AML-193 (cell line): Measurements from ENCODE around the gene GMFB.

Experiments used
- DNase-seq, 2 experiments: peaks; one replicate each; lab custom pipeline; 2025; lab: John Stamatoyannopoulos, UW

The GMFB gene

GRCh38 chr14:54488646-54489317, at the start of gene GMFB:
Gene GMFB, minus strand, starts transcription at chr14:54488980. Its CDS starts 53 bp downstream, at chr14:54488927.
- DNase-seq = peak; percentile 82 to 84

- no peak for DNase-seq
Observed at GRCh38 chr14:54538055-54538454, 49.3 kb upstream of the GMFB start.

- DNase-seq = no peak
Observed at GRCh38 chr14:54537651-54538050, 48.9 kb upstream of the GMFB start.

- no peak for DNase-seq
Observed at GRCh38 chr14:54535646-54536045, 46.9 kb upstream of the GMFB start.

- DNase-seq = no peak
Observed at GRCh38 chr14:54535126-54535525, 46.3 kb upstream of the GMFB start.

DNA sequence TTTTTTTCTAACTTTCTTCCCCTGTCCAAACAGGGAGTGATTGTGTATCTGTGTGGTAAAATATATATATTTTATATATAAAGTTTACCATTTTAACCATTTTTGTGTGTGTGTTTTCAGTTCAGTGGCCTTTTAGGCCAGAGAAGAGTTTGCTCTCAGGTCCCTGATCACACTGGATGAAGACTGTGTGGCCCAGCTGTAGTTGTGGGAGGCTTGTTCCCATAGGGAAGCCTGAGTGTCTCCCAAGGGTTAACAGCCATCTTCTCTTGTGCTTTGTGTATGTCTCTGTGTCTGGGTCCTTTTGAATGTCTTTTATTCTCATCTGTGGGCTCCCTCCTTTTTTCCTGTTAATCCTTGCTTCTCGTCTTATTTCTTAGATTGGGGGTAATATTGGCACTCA, 44.3 kb upstream of the GMFB start:
- no peak for DNase-seq

DNA sequence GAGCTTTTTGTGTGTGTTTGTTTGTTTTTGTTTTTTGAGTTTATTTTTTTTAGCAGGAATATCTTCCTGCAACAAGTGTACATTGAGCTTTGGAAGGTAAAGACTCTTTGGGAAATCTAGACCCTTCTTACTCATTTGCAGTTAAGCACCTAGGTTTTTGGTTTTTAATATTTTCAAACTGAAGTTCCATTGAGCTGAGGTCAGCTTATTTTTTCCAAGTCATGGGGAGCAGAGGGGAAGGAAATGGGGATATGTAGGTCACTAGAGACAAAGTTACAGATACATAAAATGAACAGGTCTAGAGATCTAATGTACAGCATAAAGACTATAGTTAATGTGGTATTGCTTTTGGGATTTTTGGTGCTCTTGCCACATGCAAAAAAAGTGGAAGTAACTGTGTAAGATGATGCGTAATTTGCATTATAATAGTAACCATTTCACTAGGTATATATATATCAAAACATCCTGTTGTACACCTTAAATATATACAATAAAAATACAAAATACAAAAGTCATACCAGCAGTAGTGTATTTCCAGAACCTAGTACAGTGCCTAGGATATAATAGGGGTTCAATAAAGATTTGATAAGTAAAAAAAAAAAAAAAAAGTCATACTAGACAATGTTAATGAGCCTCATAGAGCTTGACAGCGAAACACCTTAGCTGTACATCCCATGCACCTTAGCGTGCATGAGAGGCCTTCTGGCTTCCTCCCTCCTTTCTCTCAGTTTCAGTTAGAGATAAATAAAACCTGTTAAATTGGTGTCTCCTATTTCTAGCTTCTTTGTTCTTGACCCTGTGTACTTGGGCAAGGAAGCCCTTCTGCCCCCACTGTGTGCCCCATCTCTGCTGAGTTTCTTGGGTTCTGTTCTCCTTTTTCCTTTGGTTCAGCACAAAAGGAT, 43.6 kb upstream of the GMFB start:
- no peak for DNase-seq

- DNase-seq = no peak
Observed at GRCh38 chr14:54529811-54530210, 41.0 kb upstream of the GMFB start.

GRCh38 chr14:54528973-54529372, 40.2 kb upstream of the GMFB start:
- DNase-seq = no peak

DNA sequence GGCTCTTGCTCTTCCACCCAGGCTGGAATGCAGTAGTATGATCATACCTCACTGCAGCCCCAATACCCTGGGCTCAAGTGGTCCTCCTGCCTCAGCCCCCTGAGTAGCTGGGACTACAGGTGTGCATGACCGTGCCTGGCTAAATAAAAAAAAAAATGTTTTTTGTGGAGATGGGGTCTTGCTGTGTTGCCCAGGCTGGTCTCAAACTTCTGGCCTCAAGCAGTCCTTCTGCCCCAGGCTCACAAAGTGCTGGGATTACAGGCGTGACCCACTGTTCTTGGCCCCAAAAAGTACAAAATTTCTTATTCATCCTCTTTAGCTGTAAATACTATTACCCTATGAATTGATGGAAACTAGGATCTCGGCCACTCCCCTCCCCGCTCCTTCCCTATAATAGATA, 35.6 kb upstream of the GMFB start:
- no peak for DNase-seq

DNA sequence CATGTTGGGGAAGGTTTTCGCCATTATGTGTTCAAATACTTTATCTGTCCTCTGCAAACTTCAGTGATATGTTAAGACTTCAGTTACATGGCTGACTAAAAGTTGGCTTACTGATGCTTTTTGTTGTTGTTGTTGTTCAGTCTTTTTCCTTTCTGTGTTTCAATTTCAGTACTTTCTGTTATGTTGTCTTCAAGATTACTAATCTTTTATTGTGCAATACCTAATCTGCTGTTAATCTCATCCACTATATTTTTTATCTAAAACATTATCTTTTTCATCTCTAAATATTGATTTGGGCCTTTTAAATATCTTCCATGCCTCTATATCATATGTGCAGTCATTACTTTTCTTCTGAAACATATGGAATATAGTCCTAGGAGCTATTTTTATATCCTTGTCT, 27.9 kb upstream of the GMFB start:
- no peak for DNase-seq

GRCh38 chr14:54515670-54516069, 26.9 kb upstream of the GMFB start:
- no peak for DNase-seq

GRCh38 chr14:54512393-54512792, 23.6 kb upstream of the GMFB start:
- DNase-seq = no peak

GRCh38 chr14:54509546-54510501, 21.0 kb upstream of the GMFB start, which contains the start of gene CGRRF1:
Gene CGRRF1, plus strand, starts transcription at chr14:54509906. Its CDS starts 54 bp downstream, at chr14:54509960.
- peak; percentile 95 to 96 for DNase-seq

GRCh38 chr14:54503486-54503885, 14.7 kb upstream of the GMFB start:
- DNase-seq = peak; percentile 13 to 24

- peak; percentile 28 to 62 for DNase-seq
Observed at GRCh38 chr14:54502602-54503001, 13.8 kb upstream of the GMFB start.

DNA sequence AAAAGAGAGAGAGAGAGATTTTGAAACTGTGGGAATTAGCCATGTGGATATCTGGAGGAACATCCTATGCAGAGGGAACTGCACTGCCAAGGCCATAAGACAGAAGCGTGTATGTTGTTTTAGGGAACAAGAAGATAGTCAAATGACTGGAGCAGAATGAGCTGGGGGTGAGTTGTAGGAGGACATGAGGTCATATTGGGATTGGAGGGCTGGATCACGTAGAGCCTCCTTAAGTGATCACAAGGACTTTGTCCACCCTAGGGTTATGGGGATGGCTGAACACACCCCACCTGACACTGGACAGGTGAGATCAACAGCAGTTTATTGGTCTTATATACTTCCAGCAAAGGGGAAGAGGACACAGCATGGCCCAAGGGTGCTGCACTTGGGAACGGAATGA, 12.7 kb upstream of the GMFB start:
- no peak for DNase-seq

- no peak for DNase-seq
Observed at GRCh38 chr14:54500744-54501143, 12.0 kb upstream of the GMFB start.

GRCh38 chr14:54498579-54498978, 9.8 kb upstream of the GMFB start:
- DNase-seq = no peak

GRCh38 chr14:54498095-54498531, 9.3 kb upstream of the GMFB start:
- no peak for DNase-seq

- DNase-seq = no peak
Observed at GRCh38 chr14:54497224-54497623, 8.4 kb upstream of the GMFB start.

- DNase-seq = no peak
Observed at GRCh38 chr14:54493293-54493692, 4.5 kb upstream of the GMFB start.
